Smooth muscle cell of the brain vasculature (primary cell): Measurements from ENCODE around the gene NDOR1.

ENCODE experiments used
- DNase-seq: peaks from one replicate; pipeline ENCODE4 v3.0.0-alpha.2; 2012; ENCODE audit warnings: low read depth, low spot score

The NDOR1 gene

DNA sequence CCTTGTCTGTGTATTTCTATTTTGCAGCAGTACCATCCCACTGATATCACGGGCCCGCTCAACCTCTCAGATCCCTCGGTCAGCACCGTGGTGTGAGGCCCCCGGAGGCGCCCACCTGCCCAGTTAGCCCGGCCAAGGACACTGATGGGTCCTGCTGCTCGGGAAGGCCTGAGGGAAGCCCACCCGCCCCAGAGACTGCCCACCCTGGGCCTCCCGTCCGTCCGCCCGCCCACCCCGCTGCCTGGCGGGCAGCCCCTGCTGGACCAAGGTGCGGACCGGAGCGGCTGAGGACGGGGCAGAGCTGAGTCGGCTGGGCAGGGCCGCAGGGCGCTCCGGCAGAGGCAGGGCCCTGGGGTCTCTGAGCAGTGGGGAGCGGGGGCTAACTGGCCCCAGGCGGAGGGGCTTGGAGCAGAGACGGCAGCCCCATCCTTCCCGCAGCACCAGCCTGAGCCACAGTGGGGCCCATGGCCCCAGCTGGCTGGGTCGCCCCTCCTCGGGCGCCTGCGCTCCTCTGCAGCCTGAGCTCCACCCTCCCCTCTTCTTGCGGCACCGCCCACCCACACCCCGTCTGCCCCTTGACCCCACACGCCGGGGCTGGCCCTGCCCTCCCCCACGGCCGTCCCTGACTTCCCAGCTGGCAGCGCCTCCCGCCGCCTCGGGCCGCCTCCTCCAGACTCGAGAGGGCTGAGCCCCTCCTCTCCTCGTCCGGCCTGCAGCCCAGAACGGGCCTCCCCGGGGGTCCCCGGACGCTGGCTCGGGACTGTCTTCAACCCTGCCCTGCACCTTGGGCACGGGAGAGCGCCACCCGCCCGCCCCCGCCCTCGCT lies 37.5 kb upstream of the NDOR1 start:
- DNase-seq = no peak

DNA sequence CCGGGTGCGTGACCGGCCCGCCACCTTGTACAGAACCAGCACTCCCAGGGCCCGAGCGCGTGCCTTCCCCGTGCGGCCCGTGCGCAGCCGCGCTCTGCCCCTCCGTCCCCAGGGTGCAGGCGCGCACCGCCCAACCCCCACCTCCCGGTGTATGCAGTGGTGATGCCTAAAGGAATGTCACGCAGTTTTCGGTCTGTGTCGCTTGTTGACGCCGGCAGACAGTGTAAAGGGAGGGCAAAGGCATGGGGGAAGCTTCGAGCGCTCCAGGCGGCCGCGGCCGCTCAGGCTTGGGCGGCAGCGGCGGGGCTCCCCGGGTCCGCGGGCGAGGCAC lies 37.0 kb upstream of the NDOR1 start:
- DNase-seq = no peak

DNA sequence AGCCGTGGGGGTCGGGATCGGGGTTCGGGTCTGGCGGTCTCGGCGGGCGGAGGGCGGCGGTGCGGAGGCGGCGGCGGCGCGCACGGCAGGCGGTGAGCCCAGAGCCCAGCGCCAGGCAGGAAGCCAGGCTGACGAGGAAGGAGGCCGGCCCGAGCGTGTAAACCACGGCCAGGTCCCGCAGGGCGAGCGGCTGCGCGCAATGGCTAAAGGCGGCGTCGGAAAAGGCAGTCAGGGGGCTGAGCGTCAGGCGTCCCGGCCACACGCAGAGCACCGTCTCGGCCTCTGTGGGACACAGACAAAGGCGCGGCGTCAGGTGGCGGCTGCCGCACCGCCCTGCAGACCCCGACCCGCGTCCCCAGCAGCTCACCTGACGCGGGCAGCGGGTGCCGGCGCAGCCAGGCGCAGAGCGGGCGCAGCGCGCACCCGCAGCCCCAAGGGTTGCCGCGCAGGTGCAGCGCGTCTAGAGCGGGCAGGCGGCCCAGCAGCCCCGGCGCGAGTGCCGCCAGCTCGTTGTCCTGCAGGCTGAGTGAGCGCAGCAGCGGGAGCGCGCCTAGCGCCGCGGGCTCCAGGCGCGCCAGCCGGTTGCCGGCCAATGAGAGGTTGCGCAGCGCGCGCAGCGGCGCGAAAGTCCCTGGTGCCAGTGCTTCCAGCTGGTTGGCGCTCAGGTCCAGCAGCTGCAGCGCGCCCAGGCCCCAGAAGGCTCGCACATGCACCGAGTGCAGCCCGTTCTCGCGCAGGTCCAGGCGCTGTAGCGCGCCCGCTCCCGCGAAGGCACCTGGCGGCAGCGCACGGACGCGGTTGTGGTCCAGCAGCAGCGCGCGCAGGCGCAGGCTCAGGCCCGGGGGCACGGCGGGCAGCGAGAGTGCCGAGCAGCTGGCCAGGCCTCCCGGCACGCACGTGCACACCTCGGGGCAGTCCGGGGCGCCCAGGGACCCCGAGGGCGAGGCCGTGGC lies 36.3 kb upstream of the NDOR1 start:
- no peak for DNase-seq

DNA sequence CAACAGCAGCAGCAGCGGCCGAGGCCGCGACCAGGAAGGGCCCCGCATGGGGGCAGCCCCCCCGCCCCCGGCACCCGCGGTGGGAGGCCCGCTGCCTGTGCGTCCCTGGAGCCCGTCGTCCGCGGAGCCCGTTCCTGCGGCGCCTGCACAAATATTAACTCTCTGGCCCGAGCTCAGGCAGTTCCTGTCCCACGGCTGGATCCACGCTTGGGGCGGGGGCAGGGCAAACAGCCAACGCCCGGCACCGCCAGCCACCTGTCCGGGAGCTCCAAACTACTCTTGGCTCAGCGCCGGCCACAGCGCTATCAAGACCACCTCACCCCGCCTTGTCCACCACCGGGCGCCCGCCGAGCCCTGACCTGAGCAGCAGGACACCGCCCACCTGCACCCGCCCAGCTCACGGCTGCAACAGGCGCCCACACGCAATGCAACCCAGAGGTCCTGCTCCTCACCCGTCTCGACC lies 35.6 kb upstream of the NDOR1 start, which contains the start of gene LRRC26:
Gene LRRC26 (minus strand): TSS at position 156 of the 463 bp plus-strand sequence. CDS start 108 bp downstream, at position 48.
- no peak for DNase-seq

DNA sequence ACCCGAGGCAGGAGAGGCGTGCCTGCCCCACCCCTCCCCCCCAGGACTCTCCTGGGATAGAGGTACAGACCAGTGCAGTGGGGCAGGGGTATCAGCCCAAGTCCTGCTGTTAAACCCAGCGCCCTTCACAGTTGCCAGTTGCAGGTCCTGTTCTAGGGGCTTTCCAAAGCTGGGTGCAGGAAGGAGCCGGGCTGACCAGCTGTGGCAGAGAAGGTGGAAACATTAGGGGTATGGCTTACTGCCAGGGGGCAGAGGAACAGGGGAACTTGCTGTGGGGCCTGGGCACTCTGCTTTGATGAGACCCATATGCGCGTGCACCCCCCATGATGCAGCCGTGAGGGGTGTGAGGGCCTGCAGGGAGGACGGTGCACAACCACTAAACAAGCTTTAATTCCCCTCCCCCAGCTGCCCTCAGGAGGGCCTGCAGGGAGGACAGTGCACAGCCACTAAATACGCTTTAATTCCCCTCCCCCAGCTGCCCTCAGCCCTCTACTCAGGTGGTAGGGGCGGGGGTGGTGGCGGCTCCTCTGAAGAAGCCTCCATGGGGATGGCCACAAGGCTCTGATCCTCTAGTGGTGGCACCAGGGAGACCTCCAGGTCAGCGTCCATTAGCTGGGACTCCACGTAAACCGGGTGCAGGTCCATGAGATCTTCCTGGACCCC lies 34.9 kb upstream of the NDOR1 start:
- no peak for DNase-seq

DNA sequence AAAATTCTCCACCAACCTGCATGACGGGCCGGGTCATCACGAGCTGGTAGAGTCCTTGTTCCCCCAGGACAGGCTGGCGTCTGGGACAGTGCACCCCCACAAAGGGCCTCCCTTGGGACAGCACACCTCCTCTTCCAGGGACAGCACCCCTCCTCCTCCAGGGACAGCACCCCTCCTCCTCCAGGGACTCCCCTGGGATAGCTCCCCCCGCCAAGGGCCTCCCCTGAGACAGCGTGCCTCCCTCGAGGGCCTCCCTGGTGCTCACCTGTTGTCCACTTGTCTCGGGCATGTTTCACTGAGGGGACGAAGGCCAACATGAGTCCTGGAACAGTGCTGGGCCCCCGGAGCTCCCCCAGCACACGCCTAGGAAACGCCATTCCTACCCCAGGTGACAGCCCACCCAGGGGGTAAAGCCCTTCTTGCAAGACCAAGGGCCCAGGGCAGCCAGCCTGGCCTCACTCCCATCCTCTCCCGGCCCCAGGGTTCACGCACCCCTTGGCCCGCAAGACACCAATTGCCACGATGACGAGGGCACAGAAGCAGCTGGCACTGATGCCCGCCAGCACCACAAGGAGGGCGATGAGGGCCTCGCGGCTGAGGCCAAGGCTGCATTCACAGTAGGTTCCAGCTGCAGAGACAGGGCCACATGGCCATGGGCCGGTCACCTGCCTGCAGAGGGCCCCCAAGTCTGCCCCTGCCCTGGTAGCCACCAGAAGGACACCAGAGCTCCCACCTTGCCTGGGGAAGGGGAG lies 34.2 kb upstream of the NDOR1 start:
- no peak for DNase-seq

DNA sequence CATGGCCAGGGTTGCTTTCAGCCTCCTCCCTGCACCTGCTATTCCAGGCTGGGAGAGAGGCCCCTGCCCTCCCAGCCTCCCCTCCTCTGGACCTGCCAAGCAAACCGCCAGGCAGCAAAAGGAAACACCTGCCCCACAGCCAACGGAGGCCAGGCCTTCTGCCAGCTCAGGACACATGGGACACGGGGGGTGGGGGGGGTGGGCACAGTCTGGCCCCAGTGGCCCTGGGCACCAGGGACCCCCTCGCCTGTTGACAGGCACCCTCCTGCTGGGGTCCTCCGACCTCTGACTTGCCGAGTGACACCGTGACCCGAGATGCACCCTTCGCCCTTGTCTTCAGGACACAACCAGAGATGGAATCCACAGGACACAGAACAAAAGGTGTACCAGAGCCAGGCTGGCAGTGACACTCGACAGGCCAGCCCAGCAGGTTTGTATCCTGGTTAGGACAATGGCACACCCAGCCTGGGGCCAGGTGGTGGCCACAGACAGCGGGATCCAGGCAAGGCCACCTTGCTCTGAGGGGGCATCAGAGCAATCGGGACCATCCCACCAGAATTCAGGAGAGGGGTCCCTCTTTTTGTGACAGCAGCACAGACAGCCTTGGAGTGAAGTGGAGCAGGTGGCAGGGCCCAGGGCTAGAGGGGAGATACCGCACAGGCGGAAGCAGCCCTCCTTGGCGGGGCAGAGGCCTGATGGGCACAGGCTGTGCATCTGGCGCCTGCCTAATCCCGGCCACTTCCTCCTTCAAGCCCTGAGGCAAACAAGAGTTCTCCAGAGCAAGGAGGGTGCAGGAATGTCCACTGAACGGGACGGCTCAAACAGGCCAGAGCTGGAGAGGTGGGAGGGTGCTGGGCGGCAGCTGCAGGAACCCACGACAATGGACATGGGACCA lies 32.4 kb upstream of the NDOR1 start:
- no peak for DNase-seq

DNA sequence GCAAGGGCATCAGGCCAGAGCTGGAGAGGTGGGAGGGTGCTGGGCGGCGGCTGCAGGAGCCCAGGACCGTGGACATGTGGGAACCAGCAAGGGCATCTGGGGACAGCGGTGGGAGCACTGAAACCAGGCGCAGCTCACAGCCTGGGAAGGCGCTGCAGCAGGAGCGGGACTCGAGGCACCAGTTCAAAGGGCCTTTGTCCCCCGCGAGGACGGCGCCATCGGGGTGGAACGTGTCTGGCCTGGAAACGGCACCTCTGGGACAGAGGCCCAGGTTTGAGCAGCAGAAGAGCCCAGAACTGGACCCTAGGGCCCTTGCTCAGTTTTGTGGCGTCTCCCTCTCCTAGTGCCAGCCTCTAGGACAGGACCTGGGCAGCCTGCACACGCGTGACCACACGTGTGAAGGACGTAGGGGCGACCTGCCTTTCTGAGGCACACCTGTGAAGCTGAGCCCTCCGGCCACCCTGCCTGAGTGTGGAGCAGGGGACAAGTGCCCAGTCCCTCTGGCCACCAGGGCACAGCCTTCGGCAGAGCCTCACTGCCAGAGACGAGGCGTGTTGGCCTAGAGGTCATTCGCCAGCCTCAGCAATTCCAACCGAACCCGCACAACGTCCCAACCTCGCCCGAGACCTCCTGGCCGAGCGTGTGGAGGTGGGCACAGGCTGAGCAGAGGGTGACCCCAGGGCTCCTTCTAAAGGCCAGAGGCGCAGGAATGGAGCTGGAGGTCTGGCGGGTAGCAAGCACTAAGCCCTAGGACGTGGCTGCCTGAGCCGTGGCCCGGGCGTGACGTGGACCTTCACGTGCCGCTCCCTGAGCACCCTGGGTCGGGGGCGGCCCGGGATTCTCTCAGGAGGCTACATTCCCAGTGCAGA lies 31.5 kb upstream of the NDOR1 start:
- no peak for DNase-seq

DNA sequence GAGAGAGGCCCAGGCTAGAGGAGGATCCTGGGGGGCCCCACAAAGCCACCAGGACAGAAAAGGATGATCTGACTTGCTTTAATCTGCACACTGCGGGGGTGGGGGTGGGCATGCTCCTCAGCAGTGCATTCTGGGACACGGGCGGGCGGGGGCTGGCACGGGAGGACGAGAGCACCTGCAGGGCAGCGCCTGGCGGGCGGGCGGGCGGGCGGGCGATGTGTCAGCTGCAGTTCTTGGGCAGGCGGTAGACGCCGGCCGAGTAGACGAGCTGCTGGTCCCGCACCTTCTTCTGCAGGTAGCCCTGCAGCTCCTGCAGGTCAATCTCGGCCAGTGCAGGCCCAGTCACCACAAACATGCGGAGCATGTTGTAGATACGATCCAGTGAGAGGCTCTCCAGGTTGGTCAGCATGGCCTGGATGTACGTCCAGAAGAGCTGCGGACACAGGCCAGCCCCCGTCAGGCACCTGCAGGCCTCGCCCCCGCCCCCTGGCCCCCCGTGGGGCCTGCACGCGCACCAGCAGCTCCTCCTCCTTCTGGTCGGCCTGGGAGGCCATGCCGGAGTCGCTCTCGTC lies 30.7 kb upstream of the NDOR1 start:
- no peak for DNase-seq

DNA sequence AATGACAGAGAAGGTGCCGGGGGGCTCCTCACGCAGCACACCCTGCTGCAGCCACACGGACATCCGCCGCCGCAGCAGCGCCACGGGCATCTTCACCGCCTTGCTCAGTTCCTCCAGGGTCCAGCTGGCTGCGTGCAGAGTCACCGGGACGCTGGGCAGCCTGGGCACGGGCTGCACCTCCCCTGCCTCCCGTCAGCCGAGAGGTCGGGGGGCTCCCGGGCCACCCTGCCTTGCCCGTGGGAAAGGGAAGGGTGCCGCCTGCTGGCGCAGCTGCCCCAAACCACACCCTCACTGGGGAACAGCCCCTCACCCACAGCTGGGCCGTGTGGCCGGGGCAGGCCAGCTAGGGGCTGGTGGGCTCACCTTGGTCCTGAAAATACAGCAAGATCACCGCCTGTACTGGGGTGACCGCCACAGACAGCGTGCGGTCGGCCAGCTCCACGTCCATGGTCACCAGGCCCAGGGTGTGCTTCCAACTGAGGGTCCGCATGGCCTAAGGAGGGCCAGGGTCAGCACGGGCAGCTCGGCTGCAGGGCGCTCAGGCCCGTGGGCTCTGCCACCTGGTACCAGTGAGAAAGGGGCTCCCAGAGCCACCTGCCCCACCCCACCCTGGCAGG lies 30.0 kb upstream of the NDOR1 start:
- DNase-seq = no peak

DNA sequence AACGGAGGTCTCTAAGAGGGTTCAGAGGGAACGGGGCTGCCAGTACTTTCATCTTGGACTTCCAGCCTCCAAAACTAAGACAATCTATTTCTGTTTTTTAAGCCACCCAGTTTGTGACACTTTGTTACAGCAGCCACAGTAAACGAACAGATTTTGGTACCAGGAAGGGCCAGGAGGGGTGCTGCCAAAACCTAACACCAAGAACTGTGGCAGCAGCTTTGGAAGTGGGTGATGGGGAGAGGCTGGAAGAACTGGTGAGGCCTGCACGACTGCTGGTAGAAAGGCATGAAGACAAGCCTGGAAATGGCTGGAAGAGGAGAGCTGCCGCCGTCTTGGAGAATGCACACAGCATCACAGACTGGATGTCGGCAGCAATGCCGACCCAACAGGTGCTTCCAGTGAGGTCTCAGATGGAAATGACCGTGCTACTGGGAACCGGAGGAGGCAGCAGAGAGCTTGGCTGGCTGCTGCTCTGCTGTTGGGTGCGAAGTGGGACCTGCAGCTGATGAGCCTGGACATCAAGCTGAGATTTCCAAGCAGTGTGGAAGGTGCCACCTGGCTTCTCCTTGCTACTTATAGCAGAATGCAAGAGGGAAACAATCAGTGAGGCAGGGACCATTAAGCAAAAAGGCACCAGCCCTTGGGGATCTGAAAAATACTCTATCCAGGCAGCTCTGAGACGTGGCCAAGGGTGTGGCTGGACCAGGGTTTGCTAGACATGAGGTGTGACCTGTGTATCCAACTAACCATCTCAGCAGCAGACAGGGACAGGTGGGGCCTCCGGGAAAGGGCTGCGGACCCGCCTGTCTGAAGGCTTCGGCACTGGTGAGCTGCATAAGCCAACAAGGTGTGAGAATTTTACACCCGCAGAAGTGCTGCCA lies 29.0 kb upstream of the NDOR1 start:
- DNase-seq = no peak

DNA sequence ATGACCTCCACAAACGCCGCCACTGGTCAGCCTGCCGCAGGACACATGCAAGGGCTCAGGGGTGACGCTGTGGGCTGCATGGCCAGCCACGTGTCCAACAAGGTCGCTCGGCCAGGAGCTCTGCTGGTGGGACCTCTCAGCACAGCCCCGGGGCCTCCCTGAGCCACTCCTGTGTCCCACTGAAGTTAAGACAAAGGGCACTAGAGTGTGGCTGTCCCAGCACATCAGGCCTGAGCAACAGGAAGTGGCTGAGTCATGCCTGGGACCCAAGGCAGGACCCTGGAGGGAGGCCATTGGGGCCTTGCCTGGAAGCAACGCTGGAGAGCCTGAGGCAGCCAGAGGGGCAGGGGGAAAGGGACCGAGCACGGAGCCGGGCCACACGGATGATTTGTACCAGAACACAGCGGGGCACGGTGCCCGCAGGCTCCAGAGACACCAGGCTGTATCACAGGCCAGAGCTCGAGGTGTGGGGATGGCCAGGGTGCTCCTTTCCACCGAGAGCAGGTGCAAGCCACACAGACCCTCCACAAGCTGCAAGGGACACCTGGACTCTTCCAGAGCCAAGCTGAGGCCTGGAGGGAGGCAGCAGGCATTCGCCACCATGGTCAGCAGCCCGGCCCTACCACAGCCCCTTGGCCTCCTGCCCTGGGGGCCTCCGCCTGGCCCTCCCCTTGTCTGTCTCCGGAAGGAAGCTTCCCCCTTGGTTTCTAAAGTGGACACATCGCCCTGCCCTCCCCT lies 27.1 kb upstream of the NDOR1 start:
- DNase-seq = no peak

DNA sequence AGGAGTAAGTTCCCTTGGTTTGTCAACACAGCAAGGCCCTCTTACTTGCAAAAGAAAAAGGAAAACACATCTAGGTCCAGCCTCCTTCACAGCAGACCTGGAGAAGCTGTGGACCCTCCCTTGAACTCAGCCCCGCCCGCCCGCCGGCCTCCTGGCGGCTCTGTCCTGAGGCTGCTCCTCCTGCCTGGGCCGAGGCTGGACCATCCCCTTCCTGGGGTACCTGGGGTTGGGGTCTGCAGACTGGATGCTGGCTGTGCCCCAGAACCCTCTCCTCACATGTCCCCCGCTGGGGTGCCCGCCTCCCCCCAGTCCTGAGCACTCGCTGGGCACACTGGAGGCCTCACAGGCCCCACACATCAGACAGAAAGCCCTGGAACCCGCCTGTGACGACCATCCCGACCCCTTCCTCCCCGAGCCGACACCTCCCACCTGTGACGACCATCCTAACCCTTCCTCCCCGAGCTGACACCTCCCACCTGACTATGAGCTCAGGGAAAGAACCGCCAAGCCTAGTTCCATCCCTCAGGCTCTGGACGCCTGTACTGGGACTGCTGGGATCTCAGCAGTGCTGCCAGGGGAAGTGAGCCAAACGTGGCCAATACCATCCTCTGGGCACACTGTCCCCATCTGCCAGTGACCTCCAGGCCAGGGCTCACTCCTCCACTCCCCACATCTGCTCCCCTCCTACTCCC lies 26.4 kb upstream of the NDOR1 start:
- no peak for DNase-seq

DNA sequence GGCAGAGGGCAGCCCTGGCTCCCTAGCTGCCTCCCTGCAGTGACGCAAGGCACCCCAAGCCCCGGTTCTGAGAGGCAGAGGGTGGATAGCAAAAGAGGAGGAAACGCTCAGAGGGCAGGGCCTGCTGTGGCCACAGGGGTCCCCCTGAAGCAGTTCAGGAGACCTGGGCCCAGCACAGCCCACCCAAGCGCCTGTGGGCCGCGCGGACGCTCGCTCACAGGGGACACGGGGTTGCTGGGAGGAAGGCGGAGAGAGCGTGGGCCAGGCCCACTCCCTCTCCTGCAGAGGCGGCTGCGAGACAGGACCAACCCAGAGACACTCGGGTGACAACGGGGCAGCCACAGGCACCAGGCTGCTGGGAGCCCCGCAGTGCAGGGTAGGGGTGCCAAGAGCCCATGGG lies 25.7 kb upstream of the NDOR1 start:
- DNase-seq = no peak

DNA sequence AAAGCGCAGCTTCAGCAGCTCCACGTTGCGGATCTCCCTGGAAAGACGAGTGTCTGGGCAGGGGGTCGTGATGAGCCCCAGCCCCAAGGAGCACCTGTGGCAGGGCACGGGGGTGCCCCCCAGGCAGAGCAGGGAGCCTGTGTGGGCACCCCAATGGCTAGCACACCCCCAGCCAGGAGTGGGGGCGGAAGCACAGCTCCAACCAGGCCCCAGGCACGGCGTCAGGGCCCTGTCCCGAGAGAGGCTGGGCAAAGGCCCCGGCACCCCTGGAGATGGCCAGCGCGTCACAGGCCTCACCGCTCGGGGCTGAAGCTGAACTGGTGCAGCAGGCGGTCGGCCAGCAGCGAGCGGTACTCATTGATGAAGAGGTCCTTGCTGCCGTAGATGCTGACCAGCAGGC lies 25.0 kb upstream of the NDOR1 start:
- no peak for DNase-seq

DNA sequence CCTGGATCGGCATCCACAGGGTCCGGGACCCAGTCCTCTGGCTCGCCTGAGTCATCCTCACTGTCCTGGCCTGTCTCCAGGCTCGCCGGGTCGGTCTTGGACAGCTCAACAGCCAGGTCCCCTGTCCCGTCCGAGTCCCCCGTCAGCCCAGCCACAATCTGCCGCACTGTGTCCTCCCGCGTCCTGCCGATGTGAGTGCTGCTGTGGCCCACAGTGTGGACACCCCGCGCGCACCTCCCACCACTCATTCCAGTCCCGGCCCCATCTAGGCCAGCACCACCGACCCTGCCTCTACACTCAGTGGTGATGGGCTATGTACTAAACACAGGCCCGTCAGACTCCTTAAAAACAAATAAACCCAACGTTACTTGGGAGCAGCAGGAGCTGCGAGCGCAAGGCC lies 23.8 kb upstream of the NDOR1 start:
- no peak for DNase-seq
